ENCODE results near the gene RAP1GAP2.
"Not testable (repeated sequence)": the region's sequence is repeated elsewhere in the genome, so short reads cannot be mapped to it uniquely, and the experiment has no call there.

RAP1GAP2 gene

DNA sequence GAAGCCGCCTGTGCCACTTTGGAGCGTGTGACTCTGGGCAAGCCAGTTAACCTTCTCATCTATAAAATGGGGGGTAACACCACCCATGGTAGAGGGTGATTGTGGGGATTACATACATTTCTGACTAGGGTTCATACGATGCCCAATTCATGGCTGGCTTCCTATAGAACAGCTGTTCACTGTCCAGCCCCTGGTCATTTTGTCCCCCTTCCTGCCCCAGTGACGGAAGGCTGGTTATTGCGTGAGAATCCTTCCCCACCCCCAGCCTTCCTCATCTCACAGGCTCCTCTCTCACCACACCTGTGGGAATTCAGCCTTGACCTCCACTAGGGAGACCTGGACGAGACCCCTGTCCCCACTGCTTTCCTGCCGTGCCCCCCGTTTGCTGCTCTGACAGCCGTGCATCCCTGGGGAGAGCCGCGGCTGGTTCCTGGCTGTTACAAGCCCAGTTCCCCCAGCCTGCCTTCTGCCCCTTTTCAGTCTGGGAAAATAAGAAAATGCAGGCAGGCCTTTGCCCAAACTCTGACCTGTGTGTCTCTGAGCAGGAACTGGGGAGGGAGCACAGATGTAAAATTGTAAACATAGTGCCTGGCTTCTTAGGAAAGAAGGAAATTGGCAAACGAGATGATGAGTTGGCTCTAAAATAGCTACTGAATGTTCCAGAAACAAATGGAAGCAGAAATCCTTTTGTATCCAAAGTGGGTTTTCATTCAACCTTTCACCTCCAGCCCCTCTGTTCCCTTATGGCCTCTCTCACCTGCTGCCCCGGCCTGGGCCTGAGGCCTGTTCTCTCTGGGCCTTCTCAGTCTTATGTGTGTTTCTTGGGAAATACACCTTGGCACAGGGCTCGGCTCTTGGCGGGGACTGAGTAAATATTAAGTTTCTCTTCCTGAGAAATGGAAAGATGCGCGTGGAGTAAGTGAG lies 199.9 kb downstream of the RAP1GAP2 start:
- Histone ChIP-seq H3K27me3 (ENCODE audit: low read depth, low read length) (no peaks in the 10 kb centered on the region), H3K36me3 (ENCODE audit: control insufficient read depth in 1 of 2, insufficient read depth in 2 of 2, low read length in 2 of 2) (peaks cover 4 to 12% of the 10 kb centered on the region in 2 donors), H3K27ac (ENCODE audit: low read length) (no peak overlapping the region), H3K4me3 (ENCODE audit: low read depth in 1 of 2, low read length in 2 of 2) (no peak overlapping the region), H3K4me1 (ENCODE audit: control insufficient read depth in 1 of 2, insufficient read depth in 2 of 2, low read length in 2 of 2) (peaks cover 0 to 5% of the 10 kb centered on the region in 2 donors), H3K9me3 (ENCODE audit: control insufficient read depth in 1 of 2, low read length in 2 of 2) (no peaks in the 10 kb centered on the region)

DNA sequence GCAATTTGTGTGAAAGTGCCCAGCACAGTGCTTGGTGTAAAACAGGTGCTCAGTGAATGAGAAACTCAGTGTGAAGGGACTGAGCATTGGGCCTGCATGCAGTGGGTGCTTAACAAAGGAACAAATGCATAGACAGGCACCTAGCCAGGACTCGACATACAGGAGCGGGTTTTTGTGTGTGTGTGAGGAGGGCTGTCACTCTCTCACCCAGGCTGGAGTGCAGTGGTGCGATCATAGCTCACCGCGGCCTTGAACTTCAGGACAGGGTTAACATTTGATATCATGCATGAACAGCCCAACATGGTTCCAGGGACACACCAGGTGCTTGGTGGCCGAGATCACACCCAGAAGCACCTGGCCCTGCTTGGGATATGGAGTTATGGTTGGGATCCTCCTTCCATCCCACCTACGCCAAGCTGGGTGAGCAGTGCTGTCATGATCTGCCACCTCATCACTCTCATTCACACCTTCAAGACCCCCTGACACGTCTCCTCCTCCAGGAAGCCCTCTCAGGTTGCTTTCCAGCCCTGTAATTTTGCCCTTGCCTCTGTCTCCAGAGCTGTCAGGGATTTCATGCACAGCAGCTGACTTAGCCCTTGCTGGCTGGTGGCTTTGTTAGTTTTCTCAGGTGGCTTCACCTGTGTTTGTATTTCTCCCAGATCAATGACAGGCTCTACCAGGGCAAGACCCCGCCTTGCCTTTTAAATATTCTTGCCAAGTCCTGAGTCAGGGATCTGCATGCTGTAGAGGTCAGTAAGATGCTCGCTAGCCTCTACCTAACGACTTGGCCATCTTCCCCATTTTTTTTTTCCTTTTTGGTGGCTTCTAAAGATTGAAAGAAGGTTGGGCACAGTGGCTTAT lies 200.8 kb downstream of the RAP1GAP2 start:
- H3K4me3 ChIP-seq (ENCODE audit: low read depth in 1 of 2, low read length in 2 of 2) = no peak overlapping the region
- no peaks in the 10 kb centered on the region for H3K27me3 ChIP-seq (ENCODE audit: low read depth, low read length)
- H3K27ac ChIP-seq (ENCODE audit: low read length) = no peak overlapping the region
- H3K9me3 ChIP-seq (ENCODE audit: control insufficient read depth in 1 of 2, low read length in 2 of 2) = no peaks in the 10 kb centered on the region
- peaks cover 0 to 6% of the 10 kb centered on the region in 2 donors for H3K4me1 ChIP-seq (ENCODE audit: control insufficient read depth in 1 of 2, insufficient read depth in 2 of 2, low read length in 2 of 2)
- H3K36me3 ChIP-seq (ENCODE audit: control insufficient read depth in 1 of 2, insufficient read depth in 2 of 2, low read length in 2 of 2) = peaks cover 4 to 12% of the 10 kb centered on the region in 2 donors

DNA sequence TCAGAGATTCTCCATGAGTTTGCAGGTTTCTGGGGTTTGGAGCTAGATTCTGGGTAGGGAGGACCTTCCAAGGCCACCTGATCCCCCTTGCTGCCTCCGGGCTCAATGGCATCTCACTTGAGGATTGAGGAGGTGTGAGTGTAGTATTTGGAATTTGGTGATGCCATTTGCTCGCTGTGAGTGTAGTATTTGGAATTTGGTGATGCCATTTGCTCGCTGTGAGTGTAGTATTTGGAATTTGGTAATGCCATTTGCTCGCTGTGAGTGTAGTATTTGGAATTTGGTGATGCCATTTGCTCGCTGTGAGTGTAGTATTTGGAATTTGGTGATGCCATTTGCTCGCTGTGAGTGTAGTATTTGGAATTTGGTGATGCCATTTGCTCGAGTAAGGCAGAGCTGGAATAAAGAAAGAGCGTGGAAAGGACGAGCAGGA lies 202.2 kb downstream of the RAP1GAP2 start:
- H3K27ac ChIP-seq (ENCODE audit: low read length); H3K27me3 ChIP-seq (ENCODE audit: low read depth, low read length); H3K9me3 ChIP-seq (ENCODE audit: control insufficient read depth in 1 of 2, low read length in 2 of 2); H3K4me3 ChIP-seq (ENCODE audit: low read depth in 1 of 2, low read length in 2 of 2): not testable (repeated sequence)
- H3K36me3 ChIP-seq (ENCODE audit: control insufficient read depth in 1 of 2, insufficient read depth in 2 of 2, low read length in 2 of 2) = peaks cover 4 to 12% of the 10 kb centered on the region in 2 donors
- peaks cover 12 to 19% of the 10 kb centered on the region in 2 donors for H3K4me1 ChIP-seq (ENCODE audit: control insufficient read depth in 1 of 2, insufficient read depth in 2 of 2, low read length in 2 of 2)

DNA sequence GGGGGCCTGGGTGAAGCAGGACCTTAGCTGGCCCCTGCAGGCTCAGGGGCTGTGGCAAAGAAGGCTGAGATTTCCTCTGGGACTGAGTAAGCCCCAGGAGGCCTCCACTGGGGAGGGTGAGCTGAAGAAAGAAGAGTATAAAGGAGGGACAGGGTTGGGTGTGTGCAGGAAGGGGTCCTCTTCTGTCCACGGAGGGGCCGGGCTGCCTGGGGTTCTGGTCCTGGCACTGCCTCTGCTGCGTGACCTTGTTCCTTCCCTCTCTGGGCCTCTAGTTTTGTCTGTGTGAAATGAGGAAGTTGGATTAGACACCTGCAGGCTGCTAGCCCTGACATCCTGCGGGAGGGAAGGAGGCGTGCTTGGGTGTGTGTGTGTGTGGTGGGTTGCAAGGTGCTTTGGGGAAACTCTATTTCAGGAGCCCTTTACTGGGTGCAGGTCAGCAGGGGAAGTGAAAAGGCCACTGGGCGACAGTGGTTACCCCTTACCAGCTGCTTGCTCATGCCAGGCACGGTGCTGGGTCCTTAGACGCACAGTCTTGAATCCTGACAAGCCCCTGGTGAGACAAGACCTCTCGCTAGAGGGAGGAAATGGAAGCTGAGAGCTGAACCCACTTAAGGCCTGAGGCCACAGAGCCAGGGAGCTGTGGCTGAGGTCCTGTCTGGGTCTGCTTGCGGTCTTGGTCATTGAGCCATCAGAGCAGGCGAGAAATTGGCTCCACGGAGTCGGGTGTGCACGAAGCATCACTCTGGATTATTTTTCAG lies 206.5 kb downstream of the RAP1GAP2 start:
- Histone ChIP-seq H3K36me3 (ENCODE audit: control insufficient read depth in 1 of 2, insufficient read depth in 2 of 2, low read length in 2 of 2) (peaks cover 0 to 4% of the 10 kb centered on the region in 2 donors), H3K27me3 (ENCODE audit: low read depth, low read length) (no peaks in the 10 kb centered on the region), H3K9me3 (ENCODE audit: control insufficient read depth in 1 of 2, low read length in 2 of 2) (no peaks in the 10 kb centered on the region), H3K27ac (ENCODE audit: low read length) (no peak overlapping the region), H3K4me3 (ENCODE audit: low read depth in 1 of 2, low read length in 2 of 2) (no peak overlapping the region), H3K4me1 (ENCODE audit: control insufficient read depth in 1 of 2, insufficient read depth in 2 of 2, low read length in 2 of 2) (peaks cover 25 to 30% of the 10 kb centered on the region in 2 donors)

DNA sequence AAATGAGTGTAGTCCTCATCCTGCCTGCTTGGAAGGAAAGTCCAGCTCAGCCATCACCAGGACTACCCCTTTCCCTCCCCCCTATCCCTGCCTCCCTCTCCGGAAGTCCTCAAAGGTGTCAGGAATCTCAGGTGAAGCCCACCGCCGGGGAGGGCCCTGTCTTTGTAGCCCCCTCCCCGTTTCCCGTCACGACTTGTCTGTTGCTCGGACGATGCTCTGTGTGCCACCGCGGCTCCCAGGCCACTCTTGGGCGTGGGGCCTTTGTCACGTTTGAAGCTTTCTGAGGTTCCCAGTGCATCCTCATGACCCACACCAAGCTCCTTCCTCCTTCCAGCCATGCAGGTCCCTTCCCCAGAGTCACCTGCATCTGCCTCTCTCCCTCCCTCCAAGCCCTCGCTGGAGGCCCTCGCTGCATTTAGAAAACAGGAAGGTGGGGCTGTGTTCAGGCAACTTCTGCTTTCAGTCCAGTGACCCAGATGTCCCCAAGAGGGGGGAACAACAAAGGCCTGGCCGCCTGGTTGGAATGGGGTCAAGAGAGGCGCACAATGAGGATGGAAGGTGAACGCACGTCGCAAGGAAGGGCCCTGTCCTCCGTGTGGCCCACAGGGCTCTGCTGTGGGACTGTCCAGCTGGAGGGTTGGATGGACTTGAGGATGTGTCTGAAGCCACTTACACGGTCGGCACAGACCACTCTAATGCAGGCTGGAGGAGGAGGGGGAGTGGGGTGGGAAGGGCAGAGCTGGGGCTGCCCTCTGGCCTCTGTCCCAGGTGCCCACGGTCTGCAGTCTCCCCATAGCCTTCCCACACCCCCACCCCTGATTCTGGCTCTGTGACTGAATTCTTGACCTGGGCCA lies 207.3 kb downstream of the RAP1GAP2 start:
- no peaks in the 10 kb centered on the region for H3K9me3 ChIP-seq (ENCODE audit: control insufficient read depth in 1 of 2, low read length in 2 of 2)
- H3K27me3 ChIP-seq (ENCODE audit: low read depth, low read length) = no peaks in the 10 kb centered on the region
- H3K4me3 ChIP-seq (ENCODE audit: low read depth in 1 of 2, low read length in 2 of 2) = peak overlapping the region; percentile 7 to 37
- H3K27ac ChIP-seq (ENCODE audit: low read length) = peak overlapping the region; percentile 67
- H3K4me1 ChIP-seq (ENCODE audit: control insufficient read depth in 1 of 2, insufficient read depth in 2 of 2, low read length in 2 of 2) = peaks cover 25 to 30% of the 10 kb centered on the region in 2 donors
- peaks cover 0 to 6% of the 10 kb centered on the region in 2 donors for H3K36me3 ChIP-seq (ENCODE audit: control insufficient read depth in 1 of 2, insufficient read depth in 2 of 2, low read length in 2 of 2)

DNA sequence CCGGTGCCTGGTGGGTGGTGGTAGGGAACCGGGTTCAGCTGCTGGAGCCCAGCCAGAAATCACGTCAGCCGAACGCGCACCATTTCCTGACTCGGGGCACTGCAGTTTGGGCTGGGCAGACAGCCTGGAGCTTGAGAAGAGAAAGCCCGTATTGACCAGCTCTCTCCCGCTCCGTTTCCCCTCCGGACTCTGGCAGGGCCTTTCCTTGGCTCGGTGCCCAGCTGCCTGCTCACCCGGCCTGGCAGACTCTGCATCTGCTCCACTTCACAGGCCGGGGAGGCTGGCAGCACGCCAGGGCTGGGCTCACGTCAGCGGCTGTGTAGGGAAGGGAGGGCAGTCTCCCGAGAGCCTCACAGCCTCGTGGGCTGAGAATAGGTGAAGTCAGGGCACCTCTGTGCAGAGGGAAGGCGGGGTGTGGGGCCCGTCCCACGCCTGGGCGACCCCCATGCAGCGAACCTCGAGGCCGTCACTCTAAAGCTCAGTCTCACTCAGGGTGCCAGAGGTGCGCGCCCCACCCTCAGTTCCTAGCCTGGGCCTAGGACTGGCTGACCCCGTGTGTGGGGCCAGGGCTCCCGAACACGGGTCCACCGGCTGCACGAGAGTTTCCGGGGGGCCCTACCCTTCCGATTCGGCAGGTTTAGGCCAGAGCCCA lies 208.0 kb downstream of the RAP1GAP2 start:
- H3K4me3 ChIP-seq (ENCODE audit: low read depth in 1 of 2, low read length in 2 of 2) = peak overlapping the region; percentile 7 to 37
- peak overlapping the region; percentile 67 for H3K27ac ChIP-seq (ENCODE audit: low read length)
- peaks cover 0 to 6% of the 10 kb centered on the region in 2 donors for H3K36me3 ChIP-seq (ENCODE audit: control insufficient read depth in 1 of 2, insufficient read depth in 2 of 2, low read length in 2 of 2)
- H3K9me3 ChIP-seq (ENCODE audit: control insufficient read depth in 1 of 2, low read length in 2 of 2) = no peaks in the 10 kb centered on the region
- peaks cover 25 to 30% of the 10 kb centered on the region in 2 donors for H3K4me1 ChIP-seq (ENCODE audit: control insufficient read depth in 1 of 2, insufficient read depth in 2 of 2, low read length in 2 of 2)
- H3K27me3 ChIP-seq (ENCODE audit: low read depth, low read length) = no peaks in the 10 kb centered on the region

DNA sequence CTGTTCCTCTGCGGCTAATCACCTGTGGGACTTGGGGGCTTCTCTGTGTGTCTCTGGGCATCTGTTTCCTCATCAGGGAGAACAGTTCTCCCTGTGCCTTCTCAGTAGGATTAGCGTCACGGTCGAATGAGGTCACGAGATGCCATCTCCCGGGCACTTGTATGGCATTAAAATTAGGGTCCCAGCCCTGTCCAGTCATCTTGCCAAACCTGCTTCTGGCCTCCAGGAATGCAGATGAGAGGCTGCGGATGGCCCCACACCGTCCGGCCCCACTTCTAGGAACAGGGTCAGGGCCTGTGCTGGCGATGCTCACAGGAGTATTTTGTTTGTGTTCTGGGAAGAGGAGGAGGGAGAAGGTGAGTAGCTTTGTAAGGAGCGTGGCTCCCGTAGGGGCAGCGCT lies 208.7 kb downstream of the RAP1GAP2 start:
- Histone ChIP-seq H3K27ac (ENCODE audit: low read length) (peak overlapping the region; percentile 67), H3K4me1 (ENCODE audit: control insufficient read depth in 1 of 2, insufficient read depth in 2 of 2, low read length in 2 of 2) (peaks cover 25 to 30% of the 10 kb centered on the region in 2 donors), H3K36me3 (ENCODE audit: control insufficient read depth in 1 of 2, insufficient read depth in 2 of 2, low read length in 2 of 2) (peaks cover 0 to 6% of the 10 kb centered on the region in 2 donors), H3K27me3 (ENCODE audit: low read depth, low read length) (no peaks in the 10 kb centered on the region), H3K9me3 (ENCODE audit: control insufficient read depth in 1 of 2, low read length in 2 of 2) (no peaks in the 10 kb centered on the region), H3K4me3 (ENCODE audit: low read depth in 1 of 2, low read length in 2 of 2) (no peak overlapping the region)

DNA sequence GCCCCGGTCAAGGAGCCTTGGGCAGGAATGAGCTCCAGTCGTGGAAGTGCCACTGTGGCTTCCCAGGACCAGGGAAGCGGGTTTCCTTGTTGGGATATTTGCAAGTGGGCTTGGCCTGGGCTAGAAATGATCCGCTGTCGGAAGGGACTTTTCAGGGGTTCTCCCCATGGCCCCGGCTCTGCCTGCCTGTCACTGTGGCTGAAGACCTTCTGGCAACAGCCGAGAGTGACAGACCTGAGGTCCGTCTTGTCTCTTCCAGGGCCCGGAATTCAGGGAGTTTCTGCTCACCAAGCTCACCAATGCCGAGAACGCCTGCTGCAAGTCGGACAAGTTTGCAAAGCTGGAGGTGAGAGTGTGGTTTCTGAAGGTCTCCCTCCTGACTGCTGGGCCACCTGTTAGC lies 209.5 kb downstream of the RAP1GAP2 start:
- no peak overlapping the region for H3K4me3 ChIP-seq (ENCODE audit: low read depth in 1 of 2, low read length in 2 of 2)
- no peak overlapping the region for H3K27ac ChIP-seq (ENCODE audit: low read length)
- peaks cover 25 to 30% of the 10 kb centered on the region in 2 donors for H3K4me1 ChIP-seq (ENCODE audit: control insufficient read depth in 1 of 2, insufficient read depth in 2 of 2, low read length in 2 of 2)
- H3K27me3 ChIP-seq (ENCODE audit: low read depth, low read length) = no peaks in the 10 kb centered on the region
- peaks cover 0 to 6% of the 10 kb centered on the region in 2 donors for H3K36me3 ChIP-seq (ENCODE audit: control insufficient read depth in 1 of 2, insufficient read depth in 2 of 2, low read length in 2 of 2)
- no peaks in the 10 kb centered on the region for H3K9me3 ChIP-seq (ENCODE audit: control insufficient read depth in 1 of 2, low read length in 2 of 2)

DNA sequence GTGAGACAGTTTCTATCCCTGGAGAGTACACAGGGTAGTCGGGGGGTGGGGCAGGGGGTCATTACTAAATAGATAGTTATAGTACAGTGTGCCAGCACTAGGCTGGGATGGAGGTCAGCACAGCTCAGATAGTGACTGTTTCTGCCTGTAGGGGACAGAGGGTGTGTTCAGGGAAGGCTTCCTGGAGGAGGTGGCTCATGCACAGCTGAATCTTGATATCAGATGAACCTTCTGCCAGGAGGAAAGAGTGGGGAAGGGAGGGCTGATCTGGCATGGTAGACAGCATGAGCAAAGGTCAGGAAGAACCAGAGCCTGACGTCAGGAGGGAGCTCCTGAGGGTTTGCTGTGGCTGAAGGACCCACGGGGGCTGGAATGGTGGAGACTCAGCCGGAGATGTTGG lies 210.6 kb downstream of the RAP1GAP2 start:
- Histone ChIP-seq H3K9me3 (ENCODE audit: control insufficient read depth in 1 of 2, low read length in 2 of 2) (no peaks in the 10 kb centered on the region), H3K27ac (ENCODE audit: low read length) (no peak overlapping the region), H3K4me3 (ENCODE audit: low read depth in 1 of 2, low read length in 2 of 2) (no peak overlapping the region), H3K36me3 (ENCODE audit: control insufficient read depth in 1 of 2, insufficient read depth in 2 of 2, low read length in 2 of 2) (peaks cover 2 to 6% of the 10 kb centered on the region in 2 donors), H3K4me1 (ENCODE audit: control insufficient read depth in 1 of 2, insufficient read depth in 2 of 2, low read length in 2 of 2) (peaks cover 25 to 30% of the 10 kb centered on the region in 2 donors), H3K27me3 (ENCODE audit: low read depth, low read length) (no peaks in the 10 kb centered on the region)

DNA sequence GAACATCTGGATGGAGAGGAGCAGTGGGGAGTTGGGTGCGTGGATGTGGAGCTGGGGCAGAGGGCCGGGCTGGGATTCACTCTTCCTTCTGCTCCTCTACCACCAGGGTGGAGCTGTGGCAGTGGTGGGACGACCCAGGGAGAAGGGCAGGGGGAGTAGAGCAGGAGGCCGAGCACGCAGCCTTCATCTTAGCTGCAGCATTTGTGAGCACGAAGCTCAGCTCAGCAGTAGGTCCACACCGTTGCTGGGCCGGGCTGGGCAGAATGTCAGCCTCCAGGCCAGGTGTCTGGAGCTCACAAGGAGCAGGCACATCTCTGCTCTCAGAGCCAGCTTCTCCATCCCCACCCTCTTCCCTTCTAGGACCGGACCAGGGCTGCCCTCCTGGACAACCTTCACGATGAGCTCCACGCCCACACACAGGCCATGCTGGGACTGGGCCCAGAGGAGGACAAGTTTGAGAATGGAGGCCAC lies 211.4 kb downstream of the RAP1GAP2 start:
- no peak overlapping the region for H3K4me3 ChIP-seq (ENCODE audit: low read depth in 1 of 2, low read length in 2 of 2)
- peaks cover 21 to 23% of the 10 kb centered on the region in 2 donors for H3K4me1 ChIP-seq (ENCODE audit: control insufficient read depth in 1 of 2, insufficient read depth in 2 of 2, low read length in 2 of 2)
- no peak overlapping the region for H3K27ac ChIP-seq (ENCODE audit: low read length)
- no peaks in the 10 kb centered on the region for H3K9me3 ChIP-seq (ENCODE audit: control insufficient read depth in 1 of 2, low read length in 2 of 2)
- H3K27me3 ChIP-seq (ENCODE audit: low read depth, low read length) = no peaks in the 10 kb centered on the region
- H3K36me3 ChIP-seq (ENCODE audit: control insufficient read depth in 1 of 2, insufficient read depth in 2 of 2, low read length in 2 of 2) = peaks cover 4 to 6% of the 10 kb centered on the region in 2 donors
